Measurements from ENCODE around the gene AP1M1.

GRCh38 chr19:16222806-16223205 lies 25.1 kb downstream of the AP1M1 start:
- TF ChIP-seq, protein P1, sequence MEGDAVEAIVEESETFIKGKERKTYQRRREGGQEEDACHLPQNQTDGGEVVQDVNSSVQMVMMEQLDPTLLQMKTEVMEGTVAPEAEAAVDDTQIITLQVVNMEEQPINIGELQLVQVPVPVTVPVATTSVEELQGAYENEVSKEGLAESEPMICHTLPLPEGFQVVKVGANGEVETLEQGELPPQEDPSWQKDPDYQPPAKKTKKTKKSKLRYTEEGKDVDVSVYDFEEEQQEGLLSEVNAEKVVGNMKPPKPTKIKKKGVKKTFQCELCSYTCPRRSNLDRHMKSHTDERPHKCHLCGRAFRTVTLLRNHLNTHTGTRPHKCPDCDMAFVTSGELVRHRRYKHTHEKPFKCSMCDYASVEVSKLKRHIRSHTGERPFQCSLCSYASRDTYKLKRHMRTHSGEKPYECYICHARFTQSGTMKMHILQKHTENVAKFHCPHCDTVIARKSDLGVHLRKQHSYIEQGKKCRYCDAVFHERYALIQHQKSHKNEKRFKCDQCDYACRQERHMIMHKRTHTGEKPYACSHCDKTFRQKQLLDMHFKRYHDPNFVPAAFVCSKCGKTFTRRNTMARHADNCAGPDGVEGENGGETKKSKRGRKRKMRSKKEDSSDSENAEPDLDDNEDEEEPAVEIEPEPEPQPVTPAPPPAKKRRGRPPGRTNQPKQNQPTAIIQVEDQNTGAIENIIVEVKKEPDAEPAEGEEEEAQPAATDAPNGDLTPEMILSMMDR (IDR thresholded peaks at IDR 0.05), result no peak
- TF ChIP-seq POLR2AphosphoS5 (IDR thresholded peaks at IDR 0.05) (no peak), POLR2A (IDR thresholded peaks at IDR 0.05) (no peak)
